Sigmoid colon (tissue), 4 donors: ENCODE measurements around the gene TMEM186.

ENCODE experiments used
- CTCF ChIP-seq, 4 experiments: fragments of 450-650 bp in 3 of 4; fragments of 200-600 bp in 1 of 4; IDR thresholded peaks; one replicate each; pipeline ENCODE4 v1.5.1; 2016 to 2019; ENCODE audit warnings: antibody characterized with exemption in 4 of 4, mild to moderate bottlenecking in 3 of 4, moderate library complexity in 2 of 4
- EP300 ChIP-seq, 4 donors: sonication (generic); formaldehyde crosslinking; IDR thresholded peaks; one replicate each; pipeline ENCODE4 v1.6.1; 2017; ENCODE audit warnings: antibody characterized with exemption in 4 of 4
- POLR2A ChIP-seq, 2 donors: fragments of 450-650 bp; IDR thresholded peaks; one replicate each; pipeline ENCODE4 v1.6.1; 2016; ENCODE audit warnings: antibody characterized with exemption in 2 of 2, mild to moderate bottlenecking in 2 of 2, moderate library complexity in 2 of 2
- POLR2AphosphoS5 ChIP-seq, 4 donors: sonication (generic); formaldehyde crosslinking; IDR thresholded peaks; one replicate each; pipeline ENCODE4 v1.6.1; 2017; ENCODE audit warnings: antibody characterized with exemption in 4 of 4

DNA sequence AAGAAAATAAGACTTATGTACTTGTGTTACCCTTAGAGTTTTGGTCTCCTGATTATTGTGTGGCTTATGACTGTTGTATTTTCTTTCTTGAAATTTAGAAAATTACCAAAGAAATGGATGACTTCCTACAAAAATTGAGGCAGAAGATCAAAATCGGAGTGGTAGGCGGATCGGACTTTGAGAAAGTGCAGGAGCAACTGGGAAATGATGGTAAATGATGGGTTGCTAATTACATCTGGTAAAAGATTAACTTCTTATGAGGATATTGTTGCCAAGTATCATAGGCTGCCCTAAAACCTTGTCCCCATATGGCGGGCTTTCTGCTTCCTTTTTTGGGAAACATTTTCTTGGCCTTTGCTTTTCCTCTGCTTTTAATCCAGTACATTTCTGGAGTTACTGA is 4.3 kb upstream of the TMEM186 start:
- no peak for TF ChIP-seq POLR2AphosphoS5 (IDR thresholded peaks at IDR 0.05)
- TF ChIP-seq POLR2A (IDR thresholded peaks at IDR 0.05): no peak
- no peak for TF ChIP-seq CTCF (IDR thresholded peaks at IDR 0.05)
- TF ChIP-seq EP300 (IDR thresholded peaks at IDR 0.05): no peak
